ENCODE data around the gene EDDM3A.

EDDM3A gene, protein sequence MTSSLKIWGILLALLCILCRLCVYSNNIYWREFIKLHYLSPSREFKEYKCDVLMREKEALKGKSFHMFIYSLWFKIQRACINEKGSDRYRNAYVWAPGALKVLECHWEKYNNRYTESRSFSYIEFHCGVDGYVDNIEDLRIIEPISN

DNA sequence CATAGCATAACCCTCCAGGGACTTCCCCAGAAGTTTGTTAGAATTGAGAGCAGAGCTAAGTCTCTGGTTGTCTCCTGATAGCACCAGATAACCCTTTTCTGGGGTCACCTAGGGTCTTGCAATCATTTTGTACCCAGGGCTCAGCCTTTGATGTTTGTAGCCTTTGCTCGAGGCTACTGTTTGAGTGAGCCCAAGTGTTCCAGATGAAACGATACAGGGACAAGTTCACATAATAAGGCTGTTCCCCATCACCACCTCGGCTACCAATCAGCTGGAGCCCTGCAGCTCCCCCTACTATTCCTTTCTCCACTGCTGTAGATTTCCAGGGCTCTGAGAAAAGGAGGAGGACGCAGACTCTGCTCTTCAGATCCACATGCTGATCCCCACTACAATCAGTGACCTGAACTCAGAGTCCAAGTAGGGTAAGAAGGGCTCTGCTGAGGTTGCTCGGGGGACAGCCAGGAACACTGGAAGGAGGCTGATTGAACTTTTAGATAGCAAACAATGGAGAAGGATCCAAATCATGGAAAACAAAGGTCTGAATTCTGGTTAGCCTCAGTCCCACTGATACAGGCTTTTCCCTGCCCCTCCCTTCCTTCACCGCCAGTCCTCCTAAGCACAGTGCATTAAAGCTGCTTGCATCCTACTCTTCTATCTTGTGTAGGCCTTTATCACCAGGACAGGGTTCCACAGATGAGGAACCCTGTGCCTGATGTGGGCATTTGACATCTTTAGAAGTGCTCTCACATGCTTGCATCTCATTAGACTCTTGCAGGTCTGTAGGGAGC is at the start of gene EDDM3A:
EDDM3A (plus strand) TSS at position 317 of the 788 bp plus-strand sequence. CDS start 1,694 bp downstream, outside the sequence.
- TF ChIP-seq ZNF133 (tag by site-specific recombination; IDR thresholded peaks at IDR 0.05) (no peak), HOXC10 (CRISPR knock-in tag; IDR thresholded peaks at IDR 0.05) (no peak)
- ChIA-PET POLR2A (no interaction called here), CTCF (interaction anchor here (0.6 to 1.0 kb wide), 2 partner anchors 12 to 63 kb away, joined by 3 read pairs; no protein-coding TSS in a partner anchor)
- Histone ChIP-seq H3K27ac (ENCODE audit: extremely low read depth, low read depth, low read length) (no peak within 1 kb of the TSS), H3K4me3 (ENCODE audit: low read depth, low read length) (no peak within 1 kb of the TSS), H3K4me1 (ENCODE audit: control insufficient read depth, insufficient read depth, low read length) (no peaks in the 10 kb centered on the region), H3K36me3 (ENCODE audit: control insufficient read depth in 2 of 2, insufficient read depth in 1 of 2, low read length in 2 of 2) (no peaks in the 10 kb centered on the region), H3K9me3 (ENCODE audit: control insufficient read depth, insufficient read depth, low read depth, low read length) (no peaks in the 10 kb centered on the region)

GRCh38 chr14:20696764-20697163 is 48.9 kb upstream of the EDDM3A start:
- Histone ChIP-seq H3K4me3 (ENCODE audit: low read depth, low read length) (no peak overlapping the region), H3K9me3 (ENCODE audit: control insufficient read depth, insufficient read depth, low read depth, low read length) (no peaks in the 10 kb centered on the region), H3K36me3 (ENCODE audit: control insufficient read depth in 2 of 2, insufficient read depth in 1 of 2, low read length in 2 of 2) (no peaks in the 10 kb centered on the region), H3K27ac (ENCODE audit: extremely low read depth, low read depth, low read length) (no peak overlapping the region), H3K4me1 (ENCODE audit: control insufficient read depth, insufficient read depth, low read length) (no peaks in the 10 kb centered on the region)
- TF ChIP-seq, protein P1, sequence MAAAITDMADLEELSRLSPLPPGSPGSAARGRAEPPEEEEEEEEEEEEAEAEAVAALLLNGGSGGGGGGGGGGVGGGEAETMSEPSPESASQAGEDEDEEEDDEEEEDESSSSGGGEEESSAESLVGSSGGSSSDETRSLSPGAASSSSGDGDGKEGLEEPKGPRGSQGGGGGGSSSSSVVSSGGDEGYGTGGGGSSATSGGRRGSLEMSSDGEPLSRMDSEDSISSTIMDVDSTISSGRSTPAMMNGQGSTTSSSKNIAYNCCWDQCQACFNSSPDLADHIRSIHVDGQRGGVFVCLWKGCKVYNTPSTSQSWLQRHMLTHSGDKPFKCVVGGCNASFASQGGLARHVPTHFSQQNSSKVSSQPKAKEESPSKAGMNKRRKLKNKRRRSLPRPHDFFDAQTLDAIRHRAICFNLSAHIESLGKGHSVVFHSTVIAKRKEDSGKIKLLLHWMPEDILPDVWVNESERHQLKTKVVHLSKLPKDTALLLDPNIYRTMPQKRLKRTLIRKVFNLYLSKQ (tag by site-specific recombination; IDR thresholded peaks at IDR 0.05; ENCODE audit: borderline replicate concordance) = no peak
- TF ChIP-seq PBX3 (CRISPR knock-in tag; IDR thresholded peaks at IDR 0.05) (no peak), IKZF3 (tag by site-specific recombination; IDR thresholded peaks at IDR 0.05) (no peak), ZNF629 (tag by site-specific recombination; IDR thresholded peaks at IDR 0.05) (no peak), ZNF341 (tag by site-specific recombination; IDR thresholded peaks at IDR 0.05; ENCODE audit: low read depth) (no peak)
- ChIA-PET CTCF (interaction anchor here (0.5 to 5.1 kb wide), 18 partner anchors 8 to 396 kb away, joined by 3 to 44 read pairs (median 4); partner anchors contain the start of gene ANG), POLR2A (no interaction called here)

GRCh38 chr14:20697273-20698017 is 48.2 kb upstream of the EDDM3A start:
- ChIA-PET CTCF (interaction anchor here (0.5 to 5.1 kb wide), 27 partner anchors 9 to 395 kb away, joined by 3 to 44 read pairs (median 5); partner anchors contain the start of gene ANG), POLR2A (no interaction called here)
- Histone ChIP-seq H3K27ac (ENCODE audit: extremely low read depth, low read depth, low read length) (no peak overlapping the region), H3K4me3 (ENCODE audit: low read depth, low read length) (no peak overlapping the region), H3K9me3 (ENCODE audit: control insufficient read depth, insufficient read depth, low read depth, low read length) (no peaks in the 10 kb centered on the region), H3K36me3 (ENCODE audit: control insufficient read depth in 2 of 2, insufficient read depth in 1 of 2, low read length in 2 of 2) (no peaks in the 10 kb centered on the region), H3K4me1 (ENCODE audit: control insufficient read depth, insufficient read depth, low read length) (no peaks in the 10 kb centered on the region)
- TF ChIP-seq, protein P2, sequence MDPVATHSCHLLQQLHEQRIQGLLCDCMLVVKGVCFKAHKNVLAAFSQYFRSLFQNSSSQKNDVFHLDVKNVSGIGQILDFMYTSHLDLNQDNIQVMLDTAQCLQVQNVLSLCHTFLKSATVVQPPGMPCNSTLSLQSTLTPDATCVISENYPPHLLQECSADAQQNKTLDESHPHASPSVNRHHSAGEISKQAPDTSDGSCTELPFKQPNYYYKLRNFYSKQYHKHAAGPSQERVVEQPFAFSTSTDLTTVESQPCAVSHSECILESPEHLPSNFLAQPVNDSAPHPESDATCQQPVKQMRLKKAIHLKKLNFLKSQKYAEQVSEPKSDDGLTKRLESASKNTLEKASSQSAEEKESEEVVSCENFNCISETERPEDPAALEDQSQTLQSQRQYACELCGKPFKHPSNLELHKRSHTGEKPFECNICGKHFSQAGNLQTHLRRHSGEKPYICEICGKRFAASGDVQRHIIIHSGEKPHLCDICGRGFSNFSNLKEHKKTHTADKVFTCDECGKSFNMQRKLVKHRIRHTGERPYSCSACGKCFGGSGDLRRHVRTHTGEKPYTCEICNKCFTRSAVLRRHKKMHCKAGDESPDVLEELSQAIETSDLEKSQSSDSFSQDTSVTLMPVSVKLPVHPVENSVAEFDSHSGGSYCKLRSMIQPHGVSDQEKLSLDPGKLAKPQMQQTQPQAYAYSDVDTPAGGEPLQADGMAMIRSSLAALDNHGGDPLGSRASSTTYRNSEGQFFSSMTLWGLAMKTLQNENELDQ (tag by site-specific recombination; IDR thresholded peaks at IDR 0.05; ENCODE audit: low read depth) = no peak
- TF ChIP-seq, protein P3, sequence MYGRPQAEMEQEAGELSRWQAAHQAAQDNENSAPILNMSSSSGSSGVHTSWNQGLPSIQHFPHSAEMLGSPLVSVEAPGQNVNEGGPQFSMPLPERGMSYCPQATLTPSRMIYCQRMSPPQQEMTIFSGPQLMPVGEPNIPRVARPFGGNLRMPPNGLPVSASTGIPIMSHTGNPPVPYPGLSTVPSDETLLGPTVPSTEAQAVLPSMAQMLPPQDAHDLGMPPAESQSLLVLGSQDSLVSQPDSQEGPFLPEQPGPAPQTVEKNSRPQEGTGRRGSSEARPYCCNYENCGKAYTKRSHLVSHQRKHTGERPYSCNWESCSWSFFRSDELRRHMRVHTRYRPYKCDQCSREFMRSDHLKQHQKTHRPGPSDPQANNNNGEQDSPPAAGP (tag by site-specific recombination; IDR thresholded peaks at IDR 0.05) = no peak
- no peak for TF ChIP-seq ZNF670 (tag by site-specific recombination; IDR thresholded peaks at IDR 0.05; ENCODE audit: low read depth)
- no peak for TF ChIP-seq ZNF140 (tag by site-specific recombination; IDR thresholded peaks at IDR 0.05)
- TF ChIP-seq CTCF (tag by site-specific recombination; IDR thresholded peaks at IDR 0.05) = peak; percentile 76
- TF ChIP-seq ZBTB17 (tag by site-specific recombination; IDR thresholded peaks at IDR 0.05) = 0 out of 2 replicates have a peak, but pooled peaks have one; percentile 38
- TF ChIP-seq, protein P4, sequence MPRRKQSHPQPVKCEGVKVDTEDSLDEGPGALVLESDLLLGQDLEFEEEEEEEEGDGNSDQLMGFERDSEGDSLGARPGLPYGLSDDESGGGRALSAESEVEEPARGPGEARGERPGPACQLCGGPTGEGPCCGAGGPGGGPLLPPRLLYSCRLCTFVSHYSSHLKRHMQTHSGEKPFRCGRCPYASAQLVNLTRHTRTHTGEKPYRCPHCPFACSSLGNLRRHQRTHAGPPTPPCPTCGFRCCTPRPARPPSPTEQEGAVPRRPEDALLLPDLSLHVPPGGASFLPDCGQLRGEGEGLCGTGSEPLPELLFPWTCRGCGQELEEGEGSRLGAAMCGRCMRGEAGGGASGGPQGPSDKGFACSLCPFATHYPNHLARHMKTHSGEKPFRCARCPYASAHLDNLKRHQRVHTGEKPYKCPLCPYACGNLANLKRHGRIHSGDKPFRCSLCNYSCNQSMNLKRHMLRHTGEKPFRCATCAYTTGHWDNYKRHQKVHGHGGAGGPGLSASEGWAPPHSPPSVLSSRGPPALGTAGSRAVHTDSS (tag by site-specific recombination; IDR thresholded peaks at IDR 0.05) = no peak
- peak; percentile 61 for TF ChIP-seq ZNF654 (tag by site-specific recombination; IDR thresholded peaks at IDR 0.05; ENCODE audit: low read depth)

Data from HEK293 (cell line).